ENCODE data around the gene LIMK1.

- TF ChIP-seq RAD21 (IDR thresholded peaks at IDR 0.05; ENCODE audit: low read depth) (no peak), CTCF (IDR thresholded peaks at IDR 0.05 in 2 of 3, conservative IDR thresholded peaks at IDR 0.05 in 1 of 3; ENCODE audit: borderline replicate concordance in 1 of 3, insufficient read depth in 1 of 3, low read depth in 2 of 3, low read length in 2 of 3) (no peak), POLR2A (IDR thresholded peaks at IDR 0.05; ENCODE audit: borderline replicate concordance, extremely low read depth, insufficient read depth, insufficient read length) (no peak), MAX (IDR thresholded peaks at IDR 0.05) (no peak), ELF1 (IDR thresholded peaks at IDR 0.05; ENCODE audit: borderline replicate concordance, low read depth) (no peak), SP1 (IDR thresholded peaks at IDR 0.05; ENCODE audit: low read depth) (no peak), EZH2phosphoT487 (IDR thresholded peaks at IDR 0.05; ENCODE audit: borderline replicate concordance) (no peak), POLR2AphosphoS5 (IDR thresholded peaks at IDR 0.05; ENCODE audit: low read depth, low read length) (no peak), ZFX (IDR thresholded peaks at IDR 0.05) (no peak)
Measured at GRCh38 chr7:74058486-74058885, 25.1 kb upstream of the LIMK1 start.

Measured in HCT116 (cell line).